Right atrium auricular region (tissue), 2 donors: ENCODE data around the gene C19orf53. TPM values are rescaled to one million over a fixed set of nuclear protein-coding genes. Genes with fewer than 3 reads are reported as not detected.
A peak's percentile ranks its signal among the peaks of the same experiment; 100 is the strongest.
"Not testable (repeated sequence)": the region's sequence is repeated elsewhere in the genome, so short reads cannot be mapped to it uniquely, and the experiment has no call there.

Experiments
- DNase-seq: peaks from one replicate; pipeline ENCODE4 v3.0.0-alpha.2; 2019; ENCODE audit warnings: low spot score
- H3K27ac ChIP-seq, 2 donors: fragments of 200-600 bp; sonication (generic); 1 replicate in 1 of 2; 2 replicates in 1 of 2; pipeline ENCODE4 v1.5.1; 2016 to 2019
- H3K27me3 ChIP-seq, 2 donors: fragments of 200-600 bp; sonication (generic); one replicate each; pipeline versions ENCODE4 v1.5.1 to v1.6.0; 2017 to 2019
- H3K36me3 ChIP-seq: fragments of 200-600 bp; sonication (generic); one replicate; pipeline ENCODE4 v1.5.1; 2016
- H3K4me1 ChIP-seq, 2 donors: fragments of 200-600 bp; sonication (generic); one replicate each; pipeline versions ENCODE4 v1.5.1 to v1.6.0; 2017 to 2019
- H3K4me3 ChIP-seq, 2 donors: fragments of 200-600 bp; sonication (generic); 1 replicate in 1 of 2; 2 replicates in 1 of 2; pipeline ENCODE4 v1.5.1; 2017 to 2019; ENCODE audit warnings: mild to moderate bottlenecking in 1 of 2, moderate library complexity in 1 of 2
- H3K9me3 ChIP-seq, 2 donors: fragments of 200-600 bp; sonication (generic); one replicate each; pipeline ENCODE4 v1.5.1; 2019
- CTCF ChIP-seq, 2 donors: fragments of 200-600 bp; sonication (generic); IDR thresholded peaks; one replicate each; pipeline ENCODE4 v1.5.1; 2019; ENCODE audit warnings: antibody characterized with exemption in 2 of 2
- total RNA-seq, 2 donors: library from RNA; depleted of rRNA; stranded (reverse); fragments of >200 nt; gene quantifications; one replicate each; pipeline ENCODE4 v1.1.0, GENCODE V29; 2016

C19orf53 gene
- total RNA-seq, 2 donors from 2014 or later, result 272 to 304 TPM

DNA sequence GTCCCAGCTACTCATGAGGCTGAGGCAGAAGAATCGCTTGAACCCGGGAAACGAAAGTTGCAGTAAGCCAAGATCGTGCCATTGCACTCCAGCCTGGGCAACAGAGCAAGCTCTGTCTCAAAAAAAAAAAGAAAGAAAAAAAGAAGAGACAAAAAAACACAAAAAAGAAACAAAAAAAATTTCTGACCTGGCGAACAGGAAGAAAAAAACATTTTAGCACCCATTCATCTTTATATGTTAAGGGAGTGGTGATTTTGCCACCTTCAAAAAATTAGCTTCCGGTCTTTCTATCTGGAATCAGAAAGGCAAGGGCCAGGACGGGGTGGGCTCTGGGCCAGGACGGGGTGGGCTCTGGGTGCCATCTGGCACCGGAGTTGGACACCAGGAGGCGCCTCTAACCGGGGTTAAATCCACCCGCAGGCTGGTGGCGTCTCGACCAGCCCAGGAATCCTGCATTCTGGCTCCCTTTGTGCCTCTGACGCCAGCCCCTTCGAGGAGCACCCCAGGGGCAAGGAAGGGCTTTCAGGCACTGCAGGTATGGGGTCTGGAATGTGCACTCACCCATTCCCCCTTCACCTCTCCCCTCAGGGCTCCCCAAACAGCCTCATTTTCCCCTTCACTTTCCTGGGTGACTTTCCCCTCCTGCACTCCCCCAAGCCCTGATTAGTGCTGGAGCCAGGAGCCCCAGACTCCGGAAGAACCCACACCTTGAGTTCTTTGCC is 10.6 kb downstream of the C19orf53 start:
- Histone ChIP-seq H3K27ac (peak overlapping the region in 1 of 2 donors; percentile 19), H3K27me3 (no peaks in the 10 kb centered on the region), H3K4me1 (peaks cover 0 to 38% of the 10 kb centered on the region in 2 donors), H3K9me3 (no peaks in the 10 kb centered on the region), H3K36me3 (no peaks in the 10 kb centered on the region), H3K4me3 (no peak overlapping the region)
- peak; percentile 73 for DNase-seq
- TF ChIP-seq CTCF (IDR thresholded peaks at IDR 0.05), result peak; percentile 45 to 79

DNA sequence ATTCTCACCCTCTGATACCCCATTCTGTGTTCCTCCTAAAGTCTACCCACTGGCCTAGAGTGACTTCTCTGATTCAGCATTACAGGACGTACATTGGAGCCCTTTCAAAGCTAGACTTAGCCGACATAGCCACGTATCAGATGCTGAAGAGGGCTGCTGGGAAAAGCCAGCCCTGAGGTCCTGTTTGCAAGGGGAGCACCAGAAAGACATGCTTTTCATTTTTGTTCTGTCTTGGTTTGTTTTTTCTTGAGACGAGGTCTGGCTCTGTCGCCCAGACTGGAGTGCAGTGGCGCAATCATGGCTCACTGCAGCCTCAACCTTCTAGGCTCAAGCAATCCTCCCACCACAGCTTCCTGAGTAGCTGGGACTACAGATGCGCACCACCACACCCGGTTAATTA is 14.7 kb downstream of the C19orf53 start:
- no peaks in the 10 kb centered on the region for H3K27me3 ChIP-seq
- peaks cover 0 to 31% of the 10 kb centered on the region in 2 donors for H3K4me1 ChIP-seq
- DNase-seq, result peak; percentile 66
- no peaks in the 10 kb centered on the region for H3K9me3 ChIP-seq
- H3K4me3 ChIP-seq, result no peak overlapping the region
- H3K36me3 ChIP-seq, result no peaks in the 10 kb centered on the region
- peak overlapping the region; percentile 54 to 76 for H3K27ac ChIP-seq
- no peak for TF ChIP-seq CTCF (IDR thresholded peaks at IDR 0.05)

DNA sequence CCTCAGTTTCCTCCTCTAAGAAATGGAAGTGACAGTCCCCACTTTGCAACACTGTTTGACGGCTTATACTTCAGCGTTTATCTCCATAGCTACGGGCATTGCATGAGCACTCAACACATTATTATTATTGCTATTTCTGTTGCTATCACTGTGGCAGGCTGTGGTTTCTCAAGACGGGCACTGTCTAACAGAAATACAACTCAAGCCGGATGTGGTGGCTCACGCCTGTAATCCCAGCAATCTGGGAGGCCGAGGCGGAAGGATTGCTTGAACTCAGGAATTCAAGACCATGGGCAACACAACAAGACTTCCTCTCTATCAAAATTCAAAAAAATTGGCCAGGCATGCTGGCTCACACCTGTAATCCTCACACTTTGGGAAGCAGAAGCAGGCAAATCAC is 16.1 kb downstream of the C19orf53 start:
- H3K27me3 ChIP-seq, result no peaks in the 10 kb centered on the region
- H3K36me3 ChIP-seq, result no peaks in the 10 kb centered on the region
- H3K4me3 ChIP-seq, result no peak overlapping the region
- DNase-seq, result no peak
- no peaks in the 10 kb centered on the region for H3K9me3 ChIP-seq
- H3K27ac ChIP-seq, result no peak overlapping the region
- no peak for TF ChIP-seq CTCF (IDR thresholded peaks at IDR 0.05)
- peaks cover 0 to 32% of the 10 kb centered on the region in 2 donors for H3K4me1 ChIP-seq

- peaks cover 0 to 46% of the 10 kb centered on the region in 2 donors for H3K4me1 ChIP-seq
- H3K4me3 ChIP-seq, H3K27me3 ChIP-seq, H3K9me3 ChIP-seq, H3K36me3 ChIP-seq, DNase-seq: not testable (repeated sequence)
- peak overlapping the region in 1 of 2 donors; percentile 92 for H3K27ac ChIP-seq
Measured at GRCh38 chr19:13793317-13793716, 19.1 kb downstream of the C19orf53 start.

GRCh38 chr19:13794398-13794756 is 20.1 kb downstream of the C19orf53 start:
- no peak for TF ChIP-seq CTCF (IDR thresholded peaks at IDR 0.05)
- H3K27ac ChIP-seq, result peak overlapping the region; percentile 92
- no peaks in the 10 kb centered on the region for H3K27me3 ChIP-seq
- no peaks in the 10 kb centered on the region for H3K36me3 ChIP-seq
- no peaks in the 10 kb centered on the region for H3K9me3 ChIP-seq
- peak; percentile 92 for DNase-seq
- peaks cover 0 to 38% of the 10 kb centered on the region in 2 donors for H3K4me1 ChIP-seq
- peak overlapping the region; percentile 84 to 91 for H3K4me3 ChIP-seq

DNA sequence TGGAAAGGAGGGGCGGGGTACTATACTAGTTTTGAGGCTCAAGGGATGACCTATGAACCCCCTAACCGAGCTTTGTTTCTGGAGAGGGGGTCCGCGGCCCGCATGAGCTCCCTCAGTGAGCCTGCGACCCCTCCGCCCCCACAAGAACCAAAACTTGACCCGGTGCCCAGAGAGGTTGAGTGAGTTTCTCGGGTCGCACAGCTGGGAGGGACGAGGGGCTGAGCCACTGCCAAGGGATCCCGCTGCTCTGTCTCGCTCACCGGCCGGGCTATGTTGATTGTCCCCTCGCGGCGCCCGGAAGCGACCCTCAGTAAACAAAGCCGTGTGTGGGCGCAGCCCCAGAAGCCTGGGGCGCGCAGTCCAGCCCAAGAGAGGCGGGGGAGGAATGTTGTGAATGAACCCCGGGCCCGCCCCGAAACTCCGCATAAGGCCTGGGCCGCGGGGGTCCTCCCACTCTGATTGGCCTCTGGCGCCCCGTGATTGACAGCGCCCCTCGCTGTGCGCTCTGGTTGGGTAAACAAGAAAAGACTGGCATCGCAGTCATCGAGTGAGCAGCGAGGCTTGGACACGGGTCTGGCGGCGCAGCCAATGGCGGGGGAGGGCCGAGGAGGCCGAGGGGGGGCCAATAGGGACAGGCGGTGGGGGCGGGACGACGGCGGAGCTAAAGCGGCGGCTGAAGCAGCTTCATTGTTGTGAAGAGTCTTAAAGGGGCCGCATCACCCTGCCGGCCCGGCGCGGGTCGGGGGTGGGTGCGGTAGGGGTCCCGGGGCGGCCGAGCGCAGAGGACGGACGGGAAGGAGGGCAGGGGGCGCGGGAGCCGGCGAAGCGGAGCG is 20.7 kb downstream of the C19orf53 start, which contains the start of gene ZSWIM4:
ZSWIM4 (plus strand) TSS at position 687 of the 833 bp plus-strand sequence. CDS start 206 bp downstream, outside the sequence.
- Histone ChIP-seq H3K27ac (peak within 1 kb of the TSS; percentile 92), H3K9me3 (no peaks in the 10 kb centered on the region), H3K4me1 (peaks cover 0 to 38% of the 10 kb centered on the region in 2 donors), H3K4me3 (peak within 1 kb of the TSS; percentile 84 to 91), H3K36me3 (no peaks in the 10 kb centered on the region), H3K27me3 (no peaks in the 10 kb centered on the region)
- peak; percentile 100 for DNase-seq
- TF ChIP-seq CTCF (IDR thresholded peaks at IDR 0.05), result no peak
